HUES6 (cell line): ENCODE measurements around the gene TNIK.

Experiments
- H3K27ac ChIP-seq: 2 replicates; pipeline ENCODE4 v1.7.0; 2013; ENCODE audit warnings: low read depth, mild to moderate bottlenecking, low read length, inconsistent platforms
- H3K27me3 ChIP-seq: 2 replicates; pipeline ENCODE4 v1.6.1; 2013; ENCODE audit warnings: low read length; ENCODE audit not compliant: control insufficient read depth, insufficient read depth
- H3K36me3 ChIP-seq: 2 replicates; pipeline ENCODE4 v1.6.1; 2013; ENCODE audit warnings: low read length; ENCODE audit not compliant: control insufficient read depth, insufficient read depth
- H3K4me1 ChIP-seq: 2 replicates; pipeline ENCODE4 v1.6.1; 2013; ENCODE audit warnings: low read length; ENCODE audit not compliant: control insufficient read depth, insufficient read depth
- H3K4me3 ChIP-seq: 2 replicates; pipeline ENCODE4 v1.5.1; 2013; ENCODE audit warnings: low read depth, low read length
- H3K9ac ChIP-seq: one replicate; pipeline ENCODE4 v1.6.1; 2013; ENCODE audit warnings: mild to moderate bottlenecking, low read length
- H3K9me3 ChIP-seq: 2 replicates; pipeline ENCODE4 v1.6.1; 2013; ENCODE audit warnings: low read depth, low read length; ENCODE audit not compliant: control insufficient read depth, insufficient read depth

The TNIK gene

GRCh38 chr3:171013822-171014748 is 446.1 kb downstream of the TNIK start:
- H3K36me3 ChIP-seq: no peaks in the 10 kb centered on the region
- H3K27ac ChIP-seq: no peak overlapping the region
- H3K4me3 ChIP-seq: no peak overlapping the region
- no peaks in the 10 kb centered on the region for H3K4me1 ChIP-seq
- no peaks in the 10 kb centered on the region for H3K9me3 ChIP-seq
- H3K27me3 ChIP-seq: no peaks in the 10 kb centered on the region
- no peak overlapping the region for H3K9ac ChIP-seq

GRCh38 chr3:171011873-171012336 is 448.3 kb downstream of the TNIK start:
- no peaks in the 10 kb centered on the region for H3K4me1 ChIP-seq

More at GRCh38 chr3:171011873-171012336, 448.3 kb downstream of the TNIK start:
- no peaks in the 10 kb centered on the region for H3K36me3 ChIP-seq
- H3K9ac ChIP-seq: no peak overlapping the region
- H3K9me3 ChIP-seq: no peaks in the 10 kb centered on the region
- no peaks in the 10 kb centered on the region for H3K27me3 ChIP-seq
- no peak overlapping the region for H3K27ac ChIP-seq
- H3K4me3 ChIP-seq: no peak overlapping the region
